A673 (cell line): ENCODE results near the gene CCDC74B. TPM values are rescaled to one million over a fixed set of nuclear protein-coding genes. Genes with fewer than 3 reads are reported as not detected.
"Not testable (repeated sequence)": the region's sequence is repeated elsewhere in the genome, so short reads cannot be mapped to it uniquely, and the experiment has no call there.

Source experiments
- BruUV-seq: library from RNA; stranded (reverse); fragments of 400-500 nt; replicated peaks from 2 replicates; lab custom pipeline; 2021; lab: Mats Ljungman, UMichigan
- CTCF ChIA-PET: fragments of 300-600 bp; sonication (Branson Sonifier 250); formaldehyde crosslinking; loops from one replicate; lab custom pipeline; 2022; ENCODE audit warnings: antibody characterized with exemption; lab: Charles Lee
- POLR2A ChIA-PET: fragments of 300-600 bp; sonication (Branson Sonifier 250); formaldehyde crosslinking; loops from one replicate; lab custom pipeline; 2022; ENCODE audit warnings: antibody characterized with exemption; ENCODE audit not compliant: low non-redundant PET; lab: Charles Lee
- DNase-seq: peaks from one replicate; pipeline ENCODE4 v3.0.0-alpha.2; 2015; ENCODE audit warnings: low spot score
- H3K27ac ChIP-seq: fragments of 200-600 bp; sonication (generic); 2 replicates; pipeline ENCODE4 v1.5.1; 2016; ENCODE audit warnings: mixed run types, low read depth, mild to moderate bottlenecking, mixed read lengths, antibody characterized with exemption, low read length; ENCODE audit not compliant: poor library complexity, severe bottlenecking
- H3K27me3 ChIP-seq: fragments of 200-600 bp; sonication (generic); replicated peaks from 2 replicates; pipeline ENCODE4 v1.6.1; 2017; ENCODE audit warnings: mixed run types, low read depth, mild to moderate bottlenecking, mixed read lengths, antibody characterized with exemption, low read length; ENCODE audit not compliant: insufficient read depth, poor library complexity
- H3K36me3 ChIP-seq: fragments of 200-600 bp; sonication (generic); 2 replicates; pipeline ENCODE4 v1.6.1; 2016; ENCODE audit warnings: mixed run types, mild to moderate bottlenecking, mixed read lengths, antibody characterized with exemption, low read length; ENCODE audit not compliant: insufficient read depth, poor library complexity, severe bottlenecking
- H3K4me1 ChIP-seq: fragments of 200-600 bp; sonication (generic); 2 replicates; pipeline ENCODE4 v1.6.1; 2017; ENCODE audit warnings: mixed run types, mild to moderate bottlenecking, mixed read lengths, antibody characterized with exemption, low read length; ENCODE audit not compliant: insufficient read depth, poor library complexity, severe bottlenecking
- H3K4me3 ChIP-seq: fragments of 200-600 bp; sonication (generic); 2 replicates; pipeline ENCODE4 v1.5.1; 2016; ENCODE audit warnings: low read depth, mixed run types, mild to moderate bottlenecking, mixed read lengths, low read length; ENCODE audit not compliant: poor library complexity, severe bottlenecking
- H3K9me3 ChIP-seq: fragments of 200-600 bp; sonication (generic); 2 replicates; pipeline ENCODE4 v1.6.1; 2016; ENCODE audit warnings: mixed run types, low read depth, mild to moderate bottlenecking, mixed read lengths, antibody characterized with exemption, low read length; ENCODE audit not compliant: poor library complexity, severe bottlenecking
- CTCF ChIP-seq: fragments of 300-800, 200-600 bp; sonication (generic); conservative IDR thresholded peaks from 2 replicates; pipeline ENCODE4 v1.5.1; 2017; ENCODE audit warnings: low read depth, mild to moderate bottlenecking, antibody characterized with exemption, low read length, moderate library complexity, mixed read lengths
- EZH2 ChIP-seq: fragments of 200-600 bp; sonication (generic); IDR thresholded peaks from 2 replicates; pipeline ENCODE4 v1.6.1; 2017; ENCODE audit warnings: borderline replicate concordance, low read depth, mild to moderate bottlenecking, mixed read lengths, antibody characterized with exemption, low read length; ENCODE audit not compliant: poor library complexity, severe bottlenecking
- intact Hi-C: fragments of 100-400 bp; cut with micrococcal nuclease; formaldehyde crosslinking; loops from one replicate; pipeline ENCODE4 v1.10.0; 2022; ENCODE audit not compliant: unreplicated experiment
- total RNA-seq: library from RNA; stranded (reverse); gene quantifications from 2 replicates; pipeline ENCODE4 v1.2.3, GENCODE V29; 2021

CCDC74B gene
- total RNA-seq, 1 experiment from 2014 or later, result 3.8 TPM

GRCh38 chr2:130158631-130159030 lies 13.7 kb upstream of the CCDC74B start:
- Histone ChIP-seq H3K36me3 (peaks cover under 1% of the 10 kb centered on the region), H3K27me3 (no peaks in the 10 kb centered on the region), H3K4me3 (no peak overlapping the region), H3K27ac (no peak overlapping the region), H3K4me1 (no peaks in the 10 kb centered on the region), H3K9me3 (no peaks in the 10 kb centered on the region)
- CTCF ChIA-PET, result no interaction called here
- BruUV-seq, result no TSS peak
- POLR2A ChIA-PET, result no interaction called here
- DNase-seq, result no peak
- TF ChIP-seq EZH2 (no peak), CTCF (no peak)
- intact Hi-C loops, result loop anchor here (2.0 kb wide), 1 partner anchor 22 kb away; the partner anchor contains the start of gene SMPD4

GRCh38 chr2:130157825-130158514 lies 13.1 kb upstream of the CCDC74B start:
- H3K27me3 ChIP-seq, DNase-seq, BruUV-seq, H3K9me3 ChIP-seq, H3K36me3 ChIP-seq, H3K4me1 ChIP-seq, POLR2A ChIA-PET, H3K27ac ChIP-seq, CTCF ChIA-PET, H3K4me3 ChIP-seq: not testable (repeated sequence)
- intact Hi-C loops, result loop anchor here (2.0 kb wide), 1 partner anchor 23 kb away; the partner anchor contains the start of gene SMPD4

DNA sequence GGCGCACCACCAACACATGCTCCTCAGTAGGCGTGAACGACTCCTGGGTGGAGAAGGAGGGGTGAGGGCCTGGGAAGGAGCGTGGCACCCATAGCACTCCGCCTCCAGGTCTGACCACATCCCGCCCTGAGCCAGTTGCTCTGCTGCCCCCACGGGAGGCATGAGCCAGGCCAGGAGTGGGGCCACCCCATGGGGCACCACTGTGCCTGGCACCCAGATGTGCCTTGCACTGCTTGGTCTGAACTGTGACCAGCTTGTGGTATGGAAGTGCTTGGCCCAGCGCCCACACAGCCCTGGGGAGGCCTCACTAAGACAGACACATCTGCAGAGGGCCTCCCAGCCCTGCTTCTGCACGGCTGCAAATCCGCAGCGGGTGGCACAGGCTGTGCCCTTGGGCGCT lies 12.4 kb upstream of the CCDC74B start:
- H3K36me3 ChIP-seq, H3K27me3 ChIP-seq, CTCF ChIA-PET, intact Hi-C loops, H3K27ac ChIP-seq, H3K9me3 ChIP-seq, BruUV-seq, H3K4me1 ChIP-seq, POLR2A ChIA-PET, H3K4me3 ChIP-seq, DNase-seq: not testable (repeated sequence)

DNA sequence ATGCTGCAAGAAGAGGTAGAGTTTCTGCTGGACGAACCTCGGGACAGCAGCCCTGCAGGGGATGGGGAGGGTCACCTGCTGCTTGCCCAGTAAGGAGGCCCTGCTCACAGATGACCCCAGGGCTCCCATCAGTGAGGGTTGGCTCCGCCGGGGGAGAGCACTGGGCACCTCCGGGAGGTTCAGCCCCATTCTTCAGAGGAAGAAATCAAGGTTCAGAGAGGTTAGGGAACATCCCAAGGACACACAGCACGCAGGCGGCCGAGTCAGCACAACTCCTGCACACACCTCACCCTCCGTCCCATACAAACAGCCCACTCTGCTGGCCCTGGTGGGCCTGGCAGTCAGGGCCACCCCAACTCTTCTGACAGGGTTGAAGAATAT lies 11.7 kb upstream of the CCDC74B start:
- no peak overlapping the region for H3K27ac ChIP-seq
- ChIA-PET CTCF (no interaction called here), POLR2A (interaction anchor here (0.6 kb wide), 1 partner anchor 175 kb away, joined by 3 read pairs; no protein-coding TSS in a partner anchor)
- BruUV-seq, result no TSS peak
- TF ChIP-seq CTCF (no peak), EZH2 (no peak)
- no peak for DNase-seq
- H3K27me3 ChIP-seq, result no peaks in the 10 kb centered on the region
- intact Hi-C loops, result no loop called here
- no peaks in the 10 kb centered on the region for H3K4me1 ChIP-seq
- H3K9me3 ChIP-seq, result no peaks in the 10 kb centered on the region
- H3K36me3 ChIP-seq, result peaks cover 5% of the 10 kb centered on the region
- H3K4me3 ChIP-seq, result no peak overlapping the region
